HepG2 (cell line): ENCODE measurements around the gene PLCB1. TPM values are rescaled to one million over a fixed set of nuclear protein-coding genes. Genes with fewer than 3 reads are reported as not detected.

Experiments used
- ATAC-seq: fragments of 200-7000 bp; cut with Tn5 transposase; 3 replicates; pipeline ENCODE4 v1.9.1; 2020; ENCODE audit warnings: mild to moderate bottlenecking, moderate library complexity
- BruUV-seq: library from RNA; stranded (reverse); fragments of 400-500 nt; replicated peaks from 2 replicates; lab custom pipeline; 2021; lab: Mats Ljungman, UMichigan
- CTCF ChIA-PET: fragments of 300-600 bp; formaldehyde crosslinking; extraction: SDS; loops from one replicate; lab custom pipeline; 2021; ENCODE audit warnings: low total read pairs, inconsistent platforms, low intra/inter-chr PET ratio; lab: Yijun Ruan, JAX
- POLR2A ChIA-PET: fragments of 350-600 bp; sonication (Branson Sonifier 250); formaldehyde crosslinking; loops from one replicate; lab custom pipeline; 2020; ENCODE audit warnings: antibody characterized with exemption, inconsistent platforms; lab: Yijun Ruan, JAX
- DNase-seq: peaks from one replicate; pipeline ENCODE4 v3.0.0-alpha.2; 2015; ENCODE audit warnings: low spot score
- FAIRE-seq: peaks from 3 replicates; lab custom pipeline; 2011; peaks lifted over from hg19 to GRCh38; lab: Jason Lieb, UNC
- H2AFZ ChIP-seq: one replicate; pipeline ENCODE4 v1.6.1; 2011; ENCODE audit warnings: low read length, inconsistent platforms
- H3K27ac ChIP-seq: fragments of 300-600 bp; 3 replicates; pipeline ENCODE4 v1.8.0; 2011; ENCODE audit warnings: mixed run types, mild to moderate bottlenecking, mixed read lengths, low read length, inconsistent platforms; ENCODE audit not compliant: insufficient read depth; ENCODE audit errors: extremely low read length
- H3K27me3 ChIP-seq, 2 experiments: fragments of 200-600 bp in 1 of 2; 2 replicates in 1 of 2; 3 replicates in 1 of 2; pipeline versions ENCODE4 v1.6.0 to v1.8.0; 2011; ENCODE audit warnings: low read length in 2 of 2, mild to moderate bottlenecking in 2 of 2, moderate library complexity in 2 of 2, inconsistent platforms in 1 of 2; ENCODE audit not compliant: insufficient read depth in 2 of 2, control insufficient read depth in 1 of 2
- H3K36me3 ChIP-seq, 2 experiments: fragments of 200-600 bp in 1 of 2; replicated peaks in 1 of 2; 2 replicates in 1 of 2; 3 replicates in 1 of 2; pipeline versions ENCODE4 v1.5.1 to v1.8.0; 2011; ENCODE audit warnings: low read length in 2 of 2, inconsistent platforms in 1 of 2; ENCODE audit not compliant: insufficient read depth in 2 of 2, control insufficient read depth in 1 of 2
- H3K4me1 ChIP-seq: 2 replicates; pipeline ENCODE4 v1.5.1; 2012; ENCODE audit warnings: low read length, inconsistent platforms; ENCODE audit not compliant: insufficient read depth
- H3K4me2 ChIP-seq: 2 replicates; pipeline ENCODE4 v1.6.0; 2011; ENCODE audit warnings: low read depth, low read length, inconsistent platforms
- H3K4me3 ChIP-seq, 3 experiments: fragments of 200-600 bp in 1 of 3; sonication (generic), shearing (Covaris generic) in 1 of 3; replicated peaks in 1 of 3; 2 replicates each; pipeline ENCODE4 v1.5.1; 2011 to 2016; ENCODE audit warnings: low read length in 3 of 3, inconsistent platforms in 2 of 3, low read depth in 2 of 3, mild to moderate bottlenecking in 2 of 3, control low read depth in 1 of 3, mixed read lengths in 1 of 3; ENCODE audit not compliant: insufficient read depth in 1 of 3
- H3K79me2 ChIP-seq: one replicate; pipeline ENCODE4 v1.6.1; 2011; ENCODE audit warnings: low read length, inconsistent platforms; ENCODE audit not compliant: insufficient read depth
- H3K9ac ChIP-seq: 2 replicates; pipeline ENCODE4 v1.6.0; 2011; ENCODE audit warnings: mild to moderate bottlenecking, low read depth, low read length, inconsistent platforms; ENCODE audit not compliant: insufficient read depth
- H3K9me3 ChIP-seq: 2 replicates; pipeline ENCODE4 v1.5.1; 2012; ENCODE audit warnings: mild to moderate bottlenecking, low read length
- H4K20me1 ChIP-seq: 2 replicates; pipeline ENCODE4 v1.6.0; 2011; ENCODE audit warnings: inconsistent platforms, mild to moderate bottlenecking, low read length, moderate library complexity; ENCODE audit not compliant: insufficient read depth
- BCL6 ChIP-seq: IDR thresholded peaks from 2 replicates; pipeline ENCODE4 v1.6.1; 2016; ENCODE audit warnings: missing genetic modification reagents, missing compliant biosample characterization
- CEBPB ChIP-seq: IDR thresholded peaks from 2 replicates; pipeline ENCODE4 v1.6.1; 2011; ENCODE audit warnings: low read depth, low read length, improper control_type of control experiment, borderline replicate concordance
- CEBPG ChIP-seq: IDR thresholded peaks from 2 replicates; pipeline ENCODE4 v1.6.1; 2016
- DNMT1 ChIP-seq: sonication (generic); formaldehyde crosslinking; IDR thresholded peaks from 2 replicates; pipeline ENCODE4 v1.5.1; 2020; ENCODE audit warnings: mild to moderate bottlenecking, missing genetic modification reagents
- FIP1L1 ChIP-seq: fragments of 200-400 bp; formaldehyde crosslinking; IDR thresholded peaks from 2 replicates; pipeline ENCODE4 v1.6.1; 2018; ENCODE audit warnings: low read depth, mild to moderate bottlenecking, low read length, moderate library complexity, borderline replicate concordance; ENCODE audit not compliant: insufficient read depth
- GFI1 ChIP-seq: sonication (generic); formaldehyde crosslinking; IDR thresholded peaks from 2 replicates; pipeline ENCODE4 v1.5.0; 2020; ENCODE audit warnings: missing genetic modification reagents, mild to moderate bottlenecking, borderline replicate concordance
- NRL ChIP-seq: sonication (generic); formaldehyde crosslinking; IDR thresholded peaks from 2 replicates; pipeline ENCODE4 v1.5.0; 2020; ENCODE audit warnings: missing genetic modification reagents, mild to moderate bottlenecking, moderate library complexity, borderline replicate concordance
- RARG ChIP-seq: sonication (generic); formaldehyde crosslinking; IDR thresholded peaks from 2 replicates; pipeline ENCODE4 v1.4.0; 2020; ENCODE audit warnings: low read depth, mild to moderate bottlenecking, missing genetic modification reagents
- SMARCC2 ChIP-seq: fragments of 450-650 bp; IDR thresholded peaks from 2 replicates; pipeline ENCODE4 v1.6.1; 2017; ENCODE audit warnings: antibody characterized with exemption, mild to moderate bottlenecking
- THYN1 ChIP-seq: sonication (generic); formaldehyde crosslinking; IDR thresholded peaks from 2 replicates; pipeline ENCODE4 v1.8.1; 2023; ENCODE audit warnings: low read depth, mild to moderate bottlenecking, moderate library complexity, missing genetic modification reagents, borderline replicate concordance
- WIZ ChIP-seq: sonication (generic); formaldehyde crosslinking; IDR thresholded peaks from 2 replicates; pipeline ENCODE4 v1.5.1; 2020; ENCODE audit warnings: mild to moderate bottlenecking, missing genetic modification reagents
- ZNF138 ChIP-seq: sonication (generic); formaldehyde crosslinking; IDR thresholded peaks from 2 replicates; pipeline ENCODE4 v1.5.0; 2020; ENCODE audit warnings: mild to moderate bottlenecking, low read depth, missing genetic modification reagents
- ZNF383 ChIP-seq: sonication (generic); formaldehyde crosslinking; IDR thresholded peaks from 2 replicates; pipeline ENCODE4 v1.4.0; 2020; ENCODE audit warnings: missing genetic modification reagents, mild to moderate bottlenecking, borderline replicate concordance
- ZNF800 ChIP-seq: sonication (generic); formaldehyde crosslinking; IDR thresholded peaks from 2 replicates; pipeline ENCODE4 v1.4.0; 2020; ENCODE audit warnings: missing genetic modification reagents
- ZNF850 ChIP-seq: sonication (generic); formaldehyde crosslinking; conservative IDR thresholded peaks from 2 replicates; pipeline ENCODE4 v1.9.0; 2021; ENCODE audit warnings: mild to moderate bottlenecking, missing genetic modification reagents
- WGBS: methylation state at CpG from one replicate; pipeline ENCODE4 v1.1.6; 2017; ENCODE audit warnings: low lambda C conversion rate; 5-methylcytosine and 5-hydroxymethylcytosine counted together
- in situ Hi-C: cut with HindIII; loops from 2 replicates; pipeline ENCODE4 v1.10.0; 2017; ENCODE audit warnings: low pct_unique_long_range_greater_than_20kb; ENCODE audit not compliant: extremely low pct_ligation_motif_present
- intact Hi-C: fragments of 100-400 bp; cut with micrococcal nuclease; formaldehyde crosslinking; loops from one replicate; pipeline ENCODE4 v1.10.0; 2022; ENCODE audit not compliant: unreplicated experiment
- polyA plus RNA-seq, 8 experiments: library from polyadenylated mRNA; depleted of rRNA in 3 of 8; stranded (reverse) in 7 of 8; unstranded in 1 of 8; fragments of >200 nt; fragmentation: Illumina TruSeq in 4 of 8; extraction: Trizol in 4 of 8; gene quantifications; 2 replicates each; pipeline versions ENCODE4 v1.2.1 to v1.2.3, GENCODE V29; 2011 to 2016; ENCODE audit warnings: low read depth in 4 of 8, missing spikeins in 1 of 8, mixed read lengths in 1 of 8; ENCODE audit not compliant: insufficient read depth in 1 of 8
- total RNA-seq, 5 experiments: library from RNA; depleted of rRNA; stranded (reverse); fragments of >200 nt; fragmentation: Illumina TruSeq; extraction: Trizol; gene quantifications; 2 replicates each; pipeline ENCODE4 v1.2.3, GENCODE V29; 2016; ENCODE audit warnings: low read depth in 1 of 5
- TF ChIP-seq, protein P1 (sequence below): sonication (generic); formaldehyde crosslinking; IDR thresholded peaks from 2 replicates; pipeline ENCODE4 v1.5.0; 2020; ENCODE audit warnings: mild to moderate bottlenecking, missing genetic modification reagents, moderate library complexity

PLCB1 gene
- total and polyA plus RNA-seq, 2 of the 13 experiments (the other 11 are each of a cell fraction or from before 2014, with no cell fraction given), result 42.4 to 55.9 TPM

DNA sequence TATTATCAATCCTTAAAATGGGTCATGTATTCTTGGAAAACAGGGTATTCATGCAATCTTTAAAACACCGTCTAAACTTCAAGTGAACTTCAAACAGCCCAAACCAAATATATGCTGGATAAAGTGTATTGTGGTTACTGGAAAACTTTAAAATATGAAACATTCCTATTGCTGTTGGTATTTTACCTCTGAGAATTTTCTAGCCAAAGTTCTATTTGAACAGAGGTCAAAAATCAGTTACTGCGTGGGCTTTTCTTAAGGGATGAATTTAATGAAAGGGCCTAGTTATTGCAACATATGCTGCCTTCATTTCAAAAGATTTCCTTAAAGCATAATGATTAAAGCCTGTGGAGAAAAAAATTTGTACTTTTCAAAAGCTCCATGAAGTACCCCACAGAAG, 436.0 kb downstream of the PLCB1 start:
- Histone ChIP-seq H3K27ac (no peak overlapping the region), H4K20me1 (no peaks in the 10 kb centered on the region), H2AFZ (no peak overlapping the region), H3K4me2 (no peak overlapping the region), H3K4me3 (no peak overlapping the region), H3K27me3 (no peaks in the 10 kb centered on the region), H3K79me2 (no peaks in the 10 kb centered on the region), H3K4me1 (peaks cover 15% of the 10 kb centered on the region), H3K36me3 (peaks cover 0 to 1% of the 10 kb centered on the region in 2 experiments; a peak in 1 of 5 replicates), H3K9me3 (no peaks in the 10 kb centered on the region), H3K9ac (no peak overlapping the region)
- BruUV-seq, result no TSS peak
- DNase-seq, result peak; percentile 36
- TF ChIP-seq NRL (CRISPR knock-in tag) (no peak), RARG (CRISPR knock-in tag) (no peak), FIP1L1 (no peak), CEBPG (CRISPR knock-in tag) (peak; percentile 72), ZNF138 (CRISPR knock-in tag) (no peak), CEBPB (peak; percentile 83; the same call in 1 of the 2 replicates), ZNF850 (CRISPR knock-in tag) (no peak), GFI1 (CRISPR knock-in tag) (no peak), SMARCC2 (no peak), DNMT1 (no peak), BCL6 (CRISPR knock-in tag) (peak; percentile 65), ZNF800 (CRISPR knock-in tag) (no peak), THYN1 (no peak), ZNF383 (CRISPR knock-in tag) (no peak), WIZ (CRISPR knock-in tag) (no peak)
- TF ChIP-seq, protein P1, sequence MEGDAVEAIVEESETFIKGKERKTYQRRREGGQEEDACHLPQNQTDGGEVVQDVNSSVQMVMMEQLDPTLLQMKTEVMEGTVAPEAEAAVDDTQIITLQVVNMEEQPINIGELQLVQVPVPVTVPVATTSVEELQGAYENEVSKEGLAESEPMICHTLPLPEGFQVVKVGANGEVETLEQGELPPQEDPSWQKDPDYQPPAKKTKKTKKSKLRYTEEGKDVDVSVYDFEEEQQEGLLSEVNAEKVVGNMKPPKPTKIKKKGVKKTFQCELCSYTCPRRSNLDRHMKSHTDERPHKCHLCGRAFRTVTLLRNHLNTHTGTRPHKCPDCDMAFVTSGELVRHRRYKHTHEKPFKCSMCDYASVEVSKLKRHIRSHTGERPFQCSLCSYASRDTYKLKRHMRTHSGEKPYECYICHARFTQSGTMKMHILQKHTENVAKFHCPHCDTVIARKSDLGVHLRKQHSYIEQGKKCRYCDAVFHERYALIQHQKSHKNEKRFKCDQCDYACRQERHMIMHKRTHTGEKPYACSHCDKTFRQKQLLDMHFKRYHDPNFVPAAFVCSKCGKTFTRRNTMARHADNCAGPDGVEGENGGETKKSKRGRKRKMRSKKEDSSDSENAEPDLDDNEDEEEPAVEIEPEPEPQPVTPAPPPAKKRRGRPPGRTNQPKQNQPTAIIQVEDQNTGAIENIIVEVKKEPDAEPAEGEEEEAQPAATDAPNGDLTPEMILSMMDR (CRISPR knock-in tag), result no peak
- CTCF ChIA-PET, result no interaction called here
- intact Hi-C loops, result no loop called here
- no peak for FAIRE-seq
- ATAC-seq, result peak; percentile 28; the same call in 1 of the 3 replicates
- WGBS, result 20% methylated on average over 2 of the region's 2 CpGs
- POLR2A ChIA-PET, result no interaction called here
- in situ Hi-C loops, result no loop called here
